A673 (cell line): ENCODE measurements around the gene PARP3.

Experiments
- EZH2 ChIP-seq: fragments of 200-600 bp; sonication (generic); IDR thresholded peaks from 2 replicates; pipeline ENCODE4 v1.6.1; 2017; ENCODE audit warnings: borderline replicate concordance, low read depth, mild to moderate bottlenecking, mixed read lengths, antibody characterized with exemption, low read length; ENCODE audit not compliant: poor library complexity, severe bottlenecking
- TF ChIP-seq, protein P1 (sequence below): fragments of 300-800, 200-600 bp; sonication (generic); conservative IDR thresholded peaks from 2 replicates; pipeline ENCODE4 v1.5.1; 2017; ENCODE audit warnings: low read depth, mild to moderate bottlenecking, antibody characterized with exemption, low read length, moderate library complexity, mixed read lengths

DNA sequence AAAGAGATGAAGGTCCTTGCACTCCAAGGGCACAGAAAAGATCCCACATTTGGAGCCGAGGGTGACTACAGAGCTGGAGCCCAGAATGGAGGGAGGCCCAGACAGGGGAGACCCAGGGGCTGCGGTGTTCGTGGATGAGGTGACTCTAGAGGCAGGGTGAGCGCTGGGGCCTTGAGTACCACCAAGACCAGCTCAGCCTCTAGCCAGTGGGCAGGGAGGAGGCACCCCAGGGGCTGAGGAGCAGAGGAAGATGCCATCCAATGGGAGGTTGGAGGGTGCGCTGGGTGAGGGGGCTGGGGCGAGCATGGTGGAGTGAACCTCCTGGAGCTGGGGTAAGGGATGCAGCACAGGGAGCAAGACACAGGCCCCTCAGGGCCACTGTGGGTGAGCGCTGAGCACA lies 13.7 kb upstream of the PARP3 start:
- TF ChIP-seq, protein P1, sequence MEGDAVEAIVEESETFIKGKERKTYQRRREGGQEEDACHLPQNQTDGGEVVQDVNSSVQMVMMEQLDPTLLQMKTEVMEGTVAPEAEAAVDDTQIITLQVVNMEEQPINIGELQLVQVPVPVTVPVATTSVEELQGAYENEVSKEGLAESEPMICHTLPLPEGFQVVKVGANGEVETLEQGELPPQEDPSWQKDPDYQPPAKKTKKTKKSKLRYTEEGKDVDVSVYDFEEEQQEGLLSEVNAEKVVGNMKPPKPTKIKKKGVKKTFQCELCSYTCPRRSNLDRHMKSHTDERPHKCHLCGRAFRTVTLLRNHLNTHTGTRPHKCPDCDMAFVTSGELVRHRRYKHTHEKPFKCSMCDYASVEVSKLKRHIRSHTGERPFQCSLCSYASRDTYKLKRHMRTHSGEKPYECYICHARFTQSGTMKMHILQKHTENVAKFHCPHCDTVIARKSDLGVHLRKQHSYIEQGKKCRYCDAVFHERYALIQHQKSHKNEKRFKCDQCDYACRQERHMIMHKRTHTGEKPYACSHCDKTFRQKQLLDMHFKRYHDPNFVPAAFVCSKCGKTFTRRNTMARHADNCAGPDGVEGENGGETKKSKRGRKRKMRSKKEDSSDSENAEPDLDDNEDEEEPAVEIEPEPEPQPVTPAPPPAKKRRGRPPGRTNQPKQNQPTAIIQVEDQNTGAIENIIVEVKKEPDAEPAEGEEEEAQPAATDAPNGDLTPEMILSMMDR: no peak
- no peak for TF ChIP-seq EZH2
